GM23338 (cell line): ENCODE measurements around the gene GRID1. TPM values are rescaled to one million over a fixed set of nuclear protein-coding genes. Genes with fewer than 3 reads are reported as not detected.

ENCODE experiments used
- ATAC-seq: fragments of 200-7000 bp; cut with Tn5 transposase; 3 replicates; pipeline ENCODE4 v1.9.1; 2020
- DNase-seq: peaks from one replicate; pipeline ENCODE4 v3.0.0-alpha.2; 2015; ENCODE audit warnings: low spot score
- H2AFZ ChIP-seq: fragments of 200-600 bp; sonication (generic); 2 replicates; pipeline ENCODE4 v1.8.0; 2016; ENCODE audit warnings: antibody characterized with exemption, mild to moderate bottlenecking, moderate library complexity
- H3F3A ChIP-seq: fragments of 200-600 bp; sonication (generic); replicated peaks from 2 replicates; pipeline ENCODE4 v1.8.0; 2017; ENCODE audit warnings: antibody characterized with exemption, mixed run types, low read depth
- H3K27ac ChIP-seq: fragments of 200-600 bp; sonication (generic); 2 replicates; pipeline ENCODE4 v1.6.1; 2016; ENCODE audit warnings: low read depth
- H3K27me3 ChIP-seq: fragments of 200-600 bp; sonication (generic); 2 replicates; pipeline ENCODE4 v1.8.0; 2016; ENCODE audit warnings: mild to moderate bottlenecking, mixed run types, moderate library complexity; ENCODE audit not compliant: insufficient read depth
- H3K36me3 ChIP-seq: fragments of 200-600 bp; sonication (generic); 2 replicates; pipeline ENCODE4 v1.8.0; 2016; ENCODE audit warnings: mild to moderate bottlenecking; ENCODE audit not compliant: insufficient read depth
- H3K4me1 ChIP-seq: fragments of 200-600 bp; sonication (generic); 2 replicates; pipeline ENCODE4 v1.8.0; 2016; ENCODE audit warnings: mild to moderate bottlenecking, moderate library complexity; ENCODE audit not compliant: insufficient read depth
- H3K4me2 ChIP-seq: fragments of 200-600 bp; sonication (generic); 2 replicates; pipeline ENCODE4 v1.7.1; 2017; ENCODE audit warnings: mixed run types
- H3K4me3 ChIP-seq: fragments of 200-600 bp; sonication (generic); 2 replicates; pipeline ENCODE4 v1.6.1; 2016; ENCODE audit warnings: mixed run types
- H3K79me2 ChIP-seq: fragments of 200-600 bp; sonication (generic); replicated peaks from 2 replicates; pipeline ENCODE4 v1.8.0; 2017; ENCODE audit warnings: mild to moderate bottlenecking; ENCODE audit not compliant: insufficient read depth
- H3K9me2 ChIP-seq: fragments of 200-600 bp; sonication (generic); 2 replicates; pipeline ENCODE4 v1.8.0; 2017; ENCODE audit not compliant: insufficient read depth
- H4K20me1 ChIP-seq: fragments of 200-600 bp; sonication (generic); replicated peaks from 2 replicates; pipeline ENCODE4 v1.8.0; 2017; ENCODE audit warnings: mild to moderate bottlenecking; ENCODE audit not compliant: insufficient read depth
- H3K27ac Mint-ChIP-seq: 2 replicates; pipeline ENCODE4 v1.8.0; 2020; ENCODE audit warnings: inconsistent platforms, mild to moderate bottlenecking, moderate library complexity, mixed read lengths
- H3K27me3 Mint-ChIP-seq: 3 replicates; pipeline ENCODE4 v1.8.0; 2022; ENCODE audit warnings: low read depth, mild to moderate bottlenecking, moderate library complexity, mixed read lengths, inconsistent platforms; ENCODE audit not compliant: insufficient read depth, poor library complexity
- H3K36me3 Mint-ChIP-seq: 3 replicates; pipeline ENCODE4 v1.8.0; 2021; ENCODE audit warnings: low read depth, mild to moderate bottlenecking, inconsistent platforms, moderate library complexity, mixed read lengths
- H3K4me1 Mint-ChIP-seq: 3 replicates; pipeline ENCODE4 v1.8.0; 2020; ENCODE audit warnings: mild to moderate bottlenecking, inconsistent platforms, mixed read lengths
- H3K4me3 Mint-ChIP-seq: 3 replicates; pipeline ENCODE4 v1.8.0; 2021; ENCODE audit warnings: moderate library complexity, mild to moderate bottlenecking, inconsistent platforms, mixed read lengths
- H3K9me3 Mint-ChIP-seq: 3 replicates; pipeline ENCODE4 v1.8.0; 2020; ENCODE audit warnings: moderate library complexity, mild to moderate bottlenecking, inconsistent platforms, mixed read lengths
- CREB1 ChIP-seq: fragments of 250-450 bp; sonication (Bioruptor Pico); IDR thresholded peaks from 2 replicates; pipeline ENCODE4 v1.5.0; 2020; ENCODE audit warnings: low read depth, mild to moderate bottlenecking, moderate library complexity
- CTCF ChIP-seq, 2 experiments: fragments of 200-600 bp in 1 of 2; sonication (generic) in 1 of 2; conservative IDR thresholded peaks; 2 replicates each; pipeline versions ENCODE4 v1.5.1 to v1.6.1; 2016 to 2017; ENCODE audit warnings: antibody characterized with exemption in 2 of 2, low read depth in 2 of 2, mild to moderate bottlenecking in 2 of 2, moderate library complexity in 1 of 2
- JUNB ChIP-seq: IDR thresholded peaks from one replicate; pipeline ENCODE4 v1.6.1; 2016; ENCODE audit warnings: antibody characterized with exemption; ENCODE audit not compliant: unreplicated experiment
- POLR2AphosphoS5 ChIP-seq: IDR thresholded peaks from 2 replicates; pipeline ENCODE4 v1.6.1; 2016; ENCODE audit warnings: antibody characterized with exemption, low read depth
- STAT1 ChIP-seq: IDR thresholded peaks from one replicate; pipeline ENCODE4 v1.6.1; 2016; ENCODE audit warnings: antibody characterized with exemption; ENCODE audit not compliant: unreplicated experiment
- ZNF331 ChIP-seq: fragments of 250-450 bp; sonication (Bioruptor Pico); IDR thresholded peaks from 2 replicates; pipeline ENCODE4 v1.5.0; 2020; ENCODE audit warnings: low read depth, mild to moderate bottlenecking, moderate library complexity
- ZNF462 ChIP-seq: fragments of 250-450 bp; sonication (Bioruptor Pico); IDR thresholded peaks from 2 replicates; pipeline ENCODE4 v1.5.0; 2020; ENCODE audit warnings: mild to moderate bottlenecking, moderate library complexity
- polyA plus RNA-seq: library from polyadenylated mRNA; unstranded; fragments of >200 nt; fragmentation: Nextera tagmentation; extraction: Ambion mirVana; gene quantifications from 2 replicates; pipeline ENCODE4 v1.2.1, GENCODE V29; 2016
- total RNA-seq: library from RNA; depleted of rRNA; stranded (reverse); fragments of >200 nt; shearing (Covaris generic); gene quantifications from 2 replicates; pipeline ENCODE4 v1.2.3, GENCODE V29; 2014

GRID1 gene
- total and polyA plus RNA-seq, 2 experiments from 2014 or later, result 0.14 to 0.15 TPM

- H3K4me2 ChIP-seq, result peak overlapping the region; percentile 97
- H3K4me1 ChIP-seq, result peaks cover 18% of the 10 kb centered on the region
- peak; percentile 34 for DNase-seq
- H3K27ac Mint-ChIP-seq, result no peak overlapping the region
- no peak overlapping the region for H3K27ac ChIP-seq
- peak overlapping the region; percentile 72 for H3K4me3 Mint-ChIP-seq
- no peaks in the 10 kb centered on the region; the same call in 2 of the 3 replicates for H3K36me3 Mint-ChIP-seq
- peak overlapping the region; percentile 72 for H2AFZ ChIP-seq
- peak; percentile 1; the same call in 1 of the 3 replicates for ATAC-seq
- peaks cover 19% of the 10 kb centered on the region for H3K4me1 Mint-ChIP-seq
- H3F3A ChIP-seq, result peaks cover 6% of the 10 kb centered on the region; the same call in 1 of the 2 replicates
- no peaks in the 10 kb centered on the region; the same call in 1 of the 2 replicates for H3K36me3 ChIP-seq
- H3K79me2 ChIP-seq, result no peaks in the 10 kb centered on the region
- peaks cover 42% of the 10 kb centered on the region for H3K27me3 Mint-ChIP-seq
- H4K20me1 ChIP-seq, result no peaks in the 10 kb centered on the region
- no peaks in the 10 kb centered on the region for H3K9me3 Mint-ChIP-seq
- H3K9me2 ChIP-seq, result no peaks in the 10 kb centered on the region
- peaks cover 51% of the 10 kb centered on the region for H3K27me3 ChIP-seq
- peak overlapping the region; percentile 74 for H3K4me3 ChIP-seq
- no peak for TF ChIP-seq CTCF (conservative IDR thresholded peaks at IDR 0.05; ENCODE audit: low read depth in 2 of 2)
- TF ChIP-seq JUNB, result no peak
- no peak for TF ChIP-seq ZNF331 (CRISPR knock-in tag)
- no peak for TF ChIP-seq STAT1
- TF ChIP-seq POLR2AphosphoS5, result no peak
- no peak for TF ChIP-seq ZNF462
- no peak for TF ChIP-seq CREB1 (CRISPR knock-in tag)
These were observed 35.8 kb upstream of the GRID1 start for GRCh38 chr10:86402283-86402941.
